CD1c-positive myeloid dendritic cell (primary cell): ENCODE measurements around the gene KLF11.
A peak's percentile ranks its signal among the peaks of the same experiment; 100 is the strongest.
"Not testable (repeated sequence)": the region's sequence is repeated elsewhere in the genome, so short reads cannot be mapped to it uniquely, and the experiment has no call there.

Source experiments
- DNase-seq: peaks from one replicate; pipeline ENCODE4 v3.0.0-alpha.2; 2016; ENCODE audit errors: extremely low spot score

Gene KLF11

DNA sequence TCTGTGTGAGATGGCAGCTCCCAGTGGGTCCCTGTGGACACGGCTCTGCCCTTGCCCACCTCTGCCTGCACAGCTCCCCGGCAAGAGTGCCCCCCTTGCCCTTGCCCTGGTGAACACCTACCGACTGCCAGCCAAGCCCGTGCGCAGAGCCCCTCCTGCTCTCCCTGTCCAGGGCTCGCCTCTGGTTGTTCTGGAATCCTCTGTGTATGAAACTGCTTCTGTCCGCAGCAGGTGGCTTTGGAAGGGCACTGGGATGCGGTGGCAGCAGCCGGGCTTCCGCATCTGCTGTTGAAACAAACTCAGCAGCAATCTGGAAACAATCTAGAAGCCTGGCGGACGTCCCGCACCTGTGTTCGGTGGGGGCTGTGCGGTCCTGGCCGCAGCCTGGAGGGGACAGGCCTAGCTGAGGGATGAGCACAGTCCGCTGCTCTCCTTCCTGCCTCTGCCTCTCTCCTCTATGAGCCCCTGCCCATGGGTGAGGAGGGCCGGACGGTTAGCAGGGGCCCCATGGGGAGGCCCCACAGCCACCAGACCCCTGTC lies 34.0 kb upstream of the KLF11 start:
- no peak for DNase-seq

DNA sequence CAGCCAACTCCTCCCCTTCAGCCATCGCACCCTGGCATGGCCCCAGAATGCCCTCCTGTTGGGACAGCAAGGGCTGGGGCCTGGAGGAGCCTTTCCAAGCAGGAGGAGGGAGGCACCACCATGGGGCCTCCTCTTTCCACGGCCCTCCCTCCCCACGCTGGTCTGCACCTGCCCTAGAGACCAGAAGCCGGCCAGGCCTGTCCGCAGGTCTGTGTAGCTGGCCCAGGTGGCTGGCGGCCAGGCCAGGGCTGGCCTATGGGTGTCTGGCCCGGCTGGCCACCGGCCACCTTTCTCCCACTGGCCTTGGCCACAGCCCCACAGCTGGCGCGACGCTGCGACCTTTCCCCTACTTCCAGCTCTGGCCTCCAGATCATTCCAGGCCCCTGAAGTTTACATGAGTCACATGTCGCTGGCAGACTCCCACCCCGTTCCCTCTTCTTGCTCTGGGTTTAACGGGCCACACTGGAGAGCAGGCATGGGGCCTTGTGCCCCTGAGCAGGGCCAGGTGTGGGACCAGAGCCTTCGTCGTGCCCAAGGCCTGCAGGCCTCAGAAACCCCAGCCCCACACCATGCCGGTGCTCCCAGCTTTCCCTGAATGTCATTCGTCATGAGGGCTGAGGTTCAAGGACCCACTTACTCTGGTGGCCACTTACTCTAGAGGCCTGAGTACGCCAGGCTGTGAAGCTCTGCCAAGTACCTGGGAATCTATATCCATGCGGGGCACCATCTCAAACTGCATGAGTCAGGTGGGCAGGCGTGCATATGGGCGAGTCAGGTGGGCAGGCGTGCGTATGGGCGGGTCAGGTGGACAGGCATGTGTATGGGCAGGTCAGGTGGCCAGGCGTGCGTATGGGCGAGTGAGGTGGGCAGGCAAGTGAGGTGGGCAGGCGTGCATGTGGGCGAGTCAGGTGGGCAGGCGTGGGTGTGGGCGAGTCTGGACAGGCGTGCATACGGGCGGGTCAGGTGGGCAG lies 33.3 kb upstream of the KLF11 start:
- DNase-seq = no peak

DNA sequence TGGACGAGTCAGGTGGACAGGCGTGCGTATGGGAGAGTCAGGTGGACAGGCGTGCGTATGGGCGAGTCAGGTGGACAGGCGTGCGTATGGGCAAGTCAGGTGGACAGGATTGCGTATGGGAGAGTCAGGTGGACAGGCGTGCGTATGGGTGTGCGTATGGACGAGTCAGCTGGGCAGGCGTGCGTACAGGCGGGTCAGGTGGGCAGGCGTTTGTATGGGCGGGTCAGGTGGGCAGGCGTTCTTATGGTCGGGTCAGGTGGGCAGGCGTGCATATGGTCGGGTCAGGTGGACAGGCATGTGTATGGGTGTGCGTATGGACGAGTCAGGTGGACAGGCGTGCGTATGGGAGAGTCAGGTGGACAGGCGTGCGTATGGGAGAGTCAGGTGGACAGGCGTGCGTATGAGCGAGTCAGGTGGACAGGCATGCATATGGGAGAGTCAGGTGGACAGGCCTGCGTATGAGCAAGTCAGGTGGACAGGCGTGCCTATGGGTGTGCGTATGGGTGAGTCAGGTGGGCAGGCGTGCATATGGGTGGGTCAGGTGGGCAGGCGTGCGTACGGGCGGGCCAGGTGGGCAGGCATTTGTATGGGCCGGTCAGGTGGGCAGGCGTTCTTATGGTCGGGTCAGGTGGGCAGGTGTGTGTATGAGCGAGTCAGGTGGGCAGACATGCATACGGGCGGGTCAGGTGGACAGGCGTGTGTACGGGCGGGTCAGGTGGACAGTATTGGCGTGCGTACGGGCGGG lies 32.3 kb upstream of the KLF11 start:
- not testable (repeated sequence) for DNase-seq

DNA sequence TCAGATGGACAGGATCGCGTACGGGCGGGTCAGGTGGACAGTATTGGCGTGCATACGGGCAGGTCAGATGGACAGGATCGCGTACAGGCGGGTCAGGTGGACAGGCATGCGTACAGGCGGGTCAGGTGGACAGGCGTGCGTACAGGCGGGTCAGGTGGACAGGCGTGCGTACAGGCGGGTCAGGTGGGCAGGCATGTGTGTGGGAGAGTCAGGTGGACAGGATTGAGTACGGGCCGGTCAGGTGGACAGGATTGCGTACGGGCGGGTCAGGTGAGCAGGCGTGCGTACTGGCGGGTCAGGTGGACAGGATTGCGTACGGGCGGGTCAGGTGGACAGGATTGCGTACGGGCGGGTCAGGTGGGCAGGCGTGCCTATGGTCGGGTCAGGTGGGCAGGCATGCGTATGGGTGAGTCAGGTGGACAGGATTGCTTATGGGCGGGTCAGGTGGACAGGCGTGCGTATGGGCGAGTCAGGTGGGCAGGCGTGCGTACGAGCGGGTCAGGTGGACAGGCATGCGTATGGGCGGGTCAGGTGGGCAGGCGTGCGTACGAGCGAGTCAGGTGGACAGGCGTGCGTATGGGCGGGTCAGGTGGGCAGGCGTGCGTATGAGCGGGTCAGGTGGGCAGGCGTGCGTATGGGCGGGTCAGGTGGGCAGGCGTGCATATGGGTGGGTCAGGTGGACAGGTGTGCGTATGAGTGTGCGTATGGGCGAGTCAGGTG lies 31.6 kb upstream of the KLF11 start:
- not testable (repeated sequence) for DNase-seq

DNA sequence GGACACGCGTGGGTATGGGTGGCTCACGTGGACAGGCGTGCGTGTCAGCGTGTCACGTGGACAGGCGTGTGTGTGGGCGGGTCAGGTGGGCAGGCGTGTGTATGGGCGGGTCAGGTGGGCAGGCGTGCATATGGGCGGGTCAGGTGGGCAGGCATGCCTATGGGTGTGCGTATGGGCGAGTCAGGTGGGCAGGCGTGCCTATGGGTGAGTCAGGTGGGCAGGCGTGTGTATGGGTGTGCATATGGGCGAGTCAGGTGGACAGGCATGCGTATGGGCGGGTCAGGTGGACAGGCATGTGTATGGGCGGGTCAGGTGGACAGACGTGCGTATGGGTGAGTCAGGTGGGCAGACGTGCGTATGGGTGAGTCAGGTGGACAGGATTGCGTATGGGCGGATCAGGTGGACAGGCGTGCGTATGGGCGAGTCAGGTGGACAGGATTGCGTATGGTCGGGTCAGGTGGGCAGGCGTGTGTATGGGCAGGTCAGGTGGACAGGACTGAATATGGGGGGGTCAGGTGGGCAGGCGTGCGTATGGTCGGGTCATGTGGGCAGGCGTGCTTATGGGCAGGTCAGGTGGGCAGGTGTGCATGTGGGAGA lies 30.9 kb upstream of the KLF11 start:
- not testable (repeated sequence) for DNase-seq

DNA sequence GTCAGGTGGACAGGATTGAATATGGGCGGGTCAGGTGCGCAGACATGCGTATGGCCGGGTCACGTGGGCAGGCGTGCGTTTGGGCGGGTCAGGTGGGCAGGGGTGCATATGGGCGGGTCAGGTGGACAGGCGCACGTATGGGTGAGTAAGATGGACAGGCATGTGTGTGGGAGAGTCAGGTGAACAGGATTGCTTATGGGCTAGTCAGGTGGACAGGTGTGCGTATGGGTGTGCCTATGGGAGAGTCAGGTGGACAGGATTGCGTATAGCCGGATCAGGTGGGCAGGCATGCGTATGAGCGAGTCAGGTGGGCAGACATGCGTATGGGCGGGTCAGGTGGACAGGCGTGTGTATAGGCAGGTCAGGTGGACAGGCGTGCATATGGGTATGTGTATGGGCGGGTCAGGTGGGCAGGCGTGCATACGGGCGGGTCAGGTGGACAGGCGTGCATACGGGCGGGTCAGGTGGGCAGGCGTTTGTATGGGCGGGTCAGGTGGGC lies 30.3 kb upstream of the KLF11 start:
- DNase-seq = no peak

DNA sequence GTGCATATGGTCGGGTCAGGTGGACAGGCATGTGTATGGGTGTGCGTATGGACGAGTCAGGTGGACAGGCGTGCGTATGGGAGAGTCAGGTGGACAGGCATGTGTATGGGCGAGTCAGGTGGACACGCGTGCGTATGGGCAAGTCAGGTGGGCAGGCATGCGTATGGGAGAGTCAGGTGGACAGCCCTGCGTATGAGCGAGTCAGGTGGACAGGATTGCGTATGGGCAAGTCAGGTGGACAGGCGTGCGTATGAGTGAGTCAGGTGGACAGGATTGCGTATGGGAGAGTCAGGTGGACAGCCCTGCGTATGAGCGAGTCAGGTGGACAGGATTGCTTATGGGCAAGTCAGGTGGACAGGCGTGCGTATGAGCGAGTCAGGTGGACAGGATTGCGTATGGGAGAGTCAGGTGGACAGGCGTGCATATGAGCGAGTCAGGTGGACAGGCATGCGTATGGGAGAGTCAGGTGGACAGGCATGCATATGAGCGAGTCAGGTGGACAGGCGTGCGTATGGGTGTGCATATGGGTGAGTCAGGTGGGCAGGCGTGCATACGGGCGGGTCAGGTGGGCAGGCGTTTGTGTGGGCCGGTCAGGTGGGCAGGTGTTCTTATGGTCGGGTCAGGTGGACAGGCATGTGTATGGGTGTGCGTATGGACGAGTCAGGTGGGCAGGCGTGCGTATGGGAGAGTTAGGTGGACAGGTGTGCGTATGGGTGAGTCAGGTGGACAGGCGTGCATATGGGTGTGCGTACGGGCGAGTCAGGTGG lies 29.5 kb upstream of the KLF11 start:
- not testable (repeated sequence) for DNase-seq

DNA sequence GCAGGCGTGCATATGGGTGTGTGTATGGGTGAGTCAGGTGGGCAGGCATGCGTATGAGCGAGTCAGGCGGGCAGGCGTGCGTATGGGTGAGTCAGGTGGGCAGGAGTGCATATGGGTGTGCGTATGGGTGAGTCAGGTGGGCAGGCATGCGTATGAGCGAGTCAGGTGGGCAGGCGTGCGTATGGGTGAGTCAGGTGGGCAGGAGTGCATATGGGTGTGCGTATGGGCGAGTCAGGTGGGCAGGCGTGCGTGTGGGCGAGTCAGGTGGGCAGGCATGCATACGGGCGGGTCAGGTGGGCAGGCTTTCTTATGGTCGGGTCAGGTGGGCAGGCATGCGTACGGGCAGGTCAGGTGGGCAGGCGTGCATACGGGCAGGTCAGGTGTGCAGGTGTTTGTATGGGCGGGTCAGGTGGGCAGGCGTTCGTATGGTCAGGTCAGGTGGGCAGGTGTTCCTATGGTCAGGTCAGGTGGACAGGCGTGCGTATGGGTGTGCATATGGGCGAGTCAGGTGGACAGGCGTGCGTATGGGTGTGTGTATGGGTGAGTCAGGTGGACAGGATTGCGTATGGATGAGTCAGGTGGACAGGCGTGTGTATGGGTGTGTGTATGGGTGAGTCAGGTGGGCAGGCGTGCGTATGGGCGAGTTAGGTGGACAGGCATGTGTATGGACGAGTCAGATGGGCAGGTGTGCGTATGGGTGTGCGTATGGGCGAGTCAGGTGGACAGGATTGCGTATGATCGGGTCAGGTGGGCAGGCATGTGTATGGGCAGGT lies 28.7 kb upstream of the KLF11 start:
- DNase-seq = no peak

DNA sequence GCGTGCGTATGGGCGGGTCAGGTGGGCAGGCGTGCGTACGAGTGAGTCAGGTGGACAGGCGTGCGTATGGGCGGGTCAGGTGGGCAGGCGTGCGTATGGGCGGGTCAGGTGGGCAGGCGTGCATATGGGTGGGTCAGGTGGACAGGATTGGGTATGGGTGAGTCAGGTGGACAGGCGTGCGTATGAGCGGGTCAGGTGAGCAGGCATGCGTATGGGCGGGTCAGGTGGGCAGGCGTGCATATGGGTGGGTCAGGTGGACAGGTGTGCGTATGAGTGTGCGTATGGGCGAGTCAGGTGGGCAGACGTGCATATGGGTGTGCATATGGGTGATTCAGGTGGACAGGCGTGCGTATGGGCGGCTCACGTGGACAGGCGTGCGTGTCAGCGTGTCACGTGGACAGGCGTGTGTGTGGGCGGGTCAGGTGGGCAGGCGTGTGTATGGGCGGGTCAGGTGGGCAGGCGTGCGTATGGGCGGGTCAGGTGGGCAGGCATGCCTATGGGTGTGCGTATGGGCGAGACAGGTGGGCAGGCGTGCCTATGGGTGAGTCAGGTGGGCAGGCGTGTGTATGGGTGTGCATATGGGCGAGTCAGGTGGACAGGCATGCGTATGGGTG lies 27.9 kb upstream of the KLF11 start:
- DNase-seq = not testable (repeated sequence)

DNA sequence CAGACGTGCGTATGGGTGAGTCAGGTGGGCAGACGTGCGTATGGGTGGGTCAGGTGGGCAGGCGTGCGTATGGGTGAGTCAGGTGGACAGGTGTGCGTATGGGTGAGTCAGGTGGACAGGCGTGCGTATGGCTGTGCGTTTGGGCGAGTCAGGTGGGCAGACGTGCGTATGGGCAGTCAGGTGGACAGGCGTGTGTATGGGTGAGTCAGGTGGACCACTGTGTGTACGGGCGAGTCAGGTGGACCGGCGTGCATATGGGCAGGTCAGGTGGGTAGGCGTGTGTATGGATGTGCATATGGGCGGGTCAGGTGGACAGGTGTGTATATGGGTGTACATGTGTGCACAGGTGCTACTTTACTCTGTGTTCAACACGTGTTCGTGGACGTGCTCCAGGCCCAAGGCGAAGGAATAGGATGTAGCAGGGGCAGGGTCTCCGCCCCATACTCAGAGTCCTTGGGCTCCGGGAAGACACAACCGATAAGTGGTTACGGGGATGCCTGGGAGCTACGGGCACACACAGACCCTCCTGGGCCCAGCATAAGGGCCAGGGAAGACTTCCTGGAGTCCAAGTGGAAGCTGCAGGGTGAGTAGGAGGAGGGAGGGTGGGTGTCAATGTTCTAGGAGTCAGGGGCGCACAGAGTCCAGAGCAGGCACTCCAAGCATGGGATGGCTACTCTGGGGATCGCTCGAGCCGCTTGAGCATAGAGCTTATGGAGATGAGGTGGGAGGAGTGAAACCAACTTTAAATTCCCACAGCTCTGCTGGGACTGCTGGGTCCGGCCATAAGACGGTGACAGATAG lies 27.1 kb upstream of the KLF11 start:
- DNase-seq = no peak

DNA sequence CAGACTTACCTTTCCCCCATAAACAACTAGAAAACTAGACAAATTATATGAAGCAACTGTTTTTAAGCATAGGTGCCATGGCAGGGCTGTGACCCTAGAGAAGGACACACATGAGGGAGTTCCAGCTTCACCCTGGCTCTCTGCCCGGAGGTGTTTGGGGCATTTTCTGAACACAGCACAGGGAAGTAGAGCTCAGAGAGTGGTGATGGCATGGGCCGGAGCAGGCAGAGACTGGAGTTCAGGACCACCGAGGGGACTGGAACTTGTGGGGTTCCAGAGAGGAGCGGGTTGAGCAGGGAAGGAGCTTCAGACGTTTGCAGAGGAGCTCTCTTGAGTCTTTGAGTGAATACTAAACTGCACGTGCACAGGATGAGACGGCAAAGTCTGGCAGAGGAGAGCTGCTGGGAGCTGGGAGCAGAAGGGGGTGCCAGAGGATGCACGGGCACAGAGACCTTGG lies 26.5 kb upstream of the KLF11 start:
- DNase-seq = no peak

DNA sequence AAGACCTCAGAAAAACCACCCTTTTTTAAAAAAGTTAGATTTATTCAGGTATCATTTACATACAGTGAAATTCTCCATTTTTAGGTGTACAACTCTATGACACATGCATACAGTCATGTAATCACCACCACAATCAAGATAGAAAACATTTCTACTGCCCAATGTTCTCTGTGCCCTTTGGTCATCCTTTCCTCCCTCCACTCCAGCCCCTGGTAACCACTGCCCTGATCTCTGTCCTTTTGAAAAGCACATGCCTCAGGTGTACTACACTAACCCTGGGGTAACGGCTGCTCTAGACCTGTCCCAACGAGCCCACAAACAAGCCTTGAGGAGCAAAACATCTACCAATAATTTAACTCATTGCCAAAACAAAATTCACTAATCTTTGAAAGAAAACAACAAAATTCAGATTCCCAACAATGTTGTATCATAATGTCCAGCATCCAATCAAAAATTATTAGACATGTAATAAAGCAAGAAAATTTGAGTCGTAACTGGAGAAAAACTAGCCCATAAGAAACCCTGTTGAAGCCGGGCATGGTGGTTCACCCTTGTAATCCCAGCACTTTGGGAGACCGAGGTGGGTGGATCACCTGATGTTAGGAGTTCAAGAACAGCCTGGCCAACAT lies 25.9 kb upstream of the KLF11 start:
- DNase-seq = no peak

DNA sequence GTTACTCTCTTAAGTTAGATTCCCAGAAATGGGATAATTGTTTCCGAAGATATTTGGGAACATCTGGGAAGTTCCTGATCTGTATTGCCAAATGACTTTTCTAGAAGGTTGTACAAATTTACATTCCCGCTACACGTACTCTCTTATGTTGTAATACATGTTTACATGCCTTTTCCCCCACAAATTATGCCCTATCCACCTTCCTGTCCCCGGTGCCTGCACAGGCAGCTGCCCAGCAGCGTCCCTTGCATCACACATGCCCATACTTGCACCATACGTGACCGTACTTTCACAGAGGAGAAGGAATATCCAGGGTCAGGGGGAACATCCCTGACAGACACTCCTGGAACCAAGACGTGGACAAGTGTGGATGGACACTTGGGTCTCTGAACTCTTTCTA lies 24.2 kb upstream of the KLF11 start:
- peak; percentile 38 for DNase-seq

DNA sequence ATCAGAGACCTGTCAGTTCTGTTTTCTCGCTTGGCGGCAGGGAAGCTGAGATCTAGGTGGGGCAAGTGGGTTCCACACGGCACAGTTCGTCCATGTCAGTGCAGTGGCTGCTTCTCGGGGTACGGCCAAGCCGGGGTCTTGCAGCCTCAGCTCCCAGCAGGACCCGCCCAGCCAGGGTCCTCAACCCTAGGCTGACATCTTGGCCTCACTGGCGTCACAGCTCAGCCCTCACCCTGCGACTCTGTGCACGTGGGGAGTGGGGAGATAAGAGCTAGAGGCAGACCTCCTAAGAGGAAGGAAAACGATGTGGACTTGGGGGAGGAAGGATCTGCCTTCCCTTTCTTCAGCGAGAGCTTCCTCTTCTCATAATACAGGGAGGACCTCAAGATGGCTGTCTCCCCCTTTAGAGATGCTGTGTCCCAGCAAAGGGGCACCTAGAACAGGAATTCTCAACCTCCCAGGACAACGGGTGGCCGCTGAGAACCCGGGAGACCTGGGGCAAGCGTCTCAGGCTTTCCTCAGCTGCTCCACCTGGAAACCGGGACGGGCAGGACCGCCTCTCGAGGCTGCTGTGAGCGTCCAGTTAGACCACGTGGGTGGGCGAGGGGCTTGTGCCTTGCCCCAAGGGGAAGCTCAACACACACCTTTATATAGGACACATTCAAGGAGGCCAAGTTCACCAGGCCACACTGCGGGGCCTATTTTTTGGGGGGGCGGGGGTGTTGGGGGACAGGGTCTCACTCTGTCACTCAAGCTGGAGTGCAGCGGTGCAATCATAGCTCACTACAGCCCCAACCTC lies 23.5 kb upstream of the KLF11 start:
- DNase-seq = peak; percentile 49

DNA sequence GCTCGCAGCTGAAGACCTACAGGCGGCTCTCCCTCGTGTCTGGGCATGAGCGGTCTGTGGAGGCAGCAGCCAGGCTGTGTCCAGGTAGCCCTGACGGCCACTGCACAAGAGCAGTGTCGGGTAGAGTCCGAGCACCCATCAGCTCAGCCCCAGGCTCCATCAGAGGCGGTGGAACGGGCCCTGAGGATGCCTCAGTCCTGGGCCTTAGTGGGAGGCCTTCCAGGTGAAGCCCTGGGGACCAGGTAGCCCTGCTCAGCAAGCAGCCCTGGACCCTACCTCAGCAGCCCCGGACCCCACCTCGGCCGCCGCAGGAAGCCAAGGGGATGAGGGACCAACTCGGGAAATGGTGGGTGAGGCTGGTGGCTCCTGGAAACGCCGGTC lies 21.3 kb upstream of the KLF11 start:
- DNase-seq = no peak

DNA sequence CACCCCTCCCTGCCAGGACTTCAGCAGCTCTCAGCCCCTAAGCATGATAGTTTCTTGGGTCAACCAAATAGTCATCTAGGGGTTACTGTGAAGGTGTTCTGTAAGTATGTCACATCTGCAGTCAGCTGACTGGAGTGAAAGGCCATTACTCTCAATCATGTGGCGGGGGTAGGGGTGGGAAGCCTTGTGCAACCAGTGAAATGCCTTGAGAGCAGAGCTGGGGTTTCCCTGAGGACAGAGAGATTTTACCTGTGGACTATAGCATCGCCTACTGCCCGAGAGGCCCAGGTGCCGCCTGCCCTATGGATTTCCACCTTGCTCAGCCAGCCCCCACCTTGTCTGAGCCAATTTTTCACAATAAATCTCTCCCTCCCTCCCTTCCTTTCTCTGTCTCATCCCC lies 20.9 kb upstream of the KLF11 start:
- no peak for DNase-seq
